ENCODE results near the gene TEF.

TEF gene

GRCh38 chr22:41442240-41442792 lies 60.6 kb downstream of the TEF start:
- no peaks in the 10 kb centered on the region for H3K9me3 ChIP-seq (ENCODE audit: insufficient read depth, low read depth, low read length)
- H3K9me2 ChIP-seq (replicated peaks; ENCODE audit: low read depth, low read length) = no peaks in the 10 kb centered on the region
- H3K36me3 ChIP-seq (ENCODE audit: insufficient read depth, low read length) = peaks cover 2% of the 10 kb centered on the region; the same call in 1 of the 2 replicates
- TF ChIP-seq CTCF (conservative IDR thresholded peaks at IDR 0.05; ENCODE audit: low read length) = no peak
- no peak for TF ChIP-seq EZH2phosphoT487 (IDR thresholded peaks at IDR 0.05; ENCODE audit: borderline replicate concordance)
- H2AFZ ChIP-seq (ENCODE audit: low read length) = no peak overlapping the region
- no peak overlapping the region for H3K4me3 ChIP-seq (ENCODE audit: low read length, poor library complexity, severe bottlenecking)
- H3K4me2 ChIP-seq (ENCODE audit: low read depth, low read length, poor library complexity, severe bottlenecking) = peak overlapping the region; percentile 34
- peaks cover 14% of the 10 kb centered on the region for H3K4me1 ChIP-seq (ENCODE audit: insufficient read depth, low read length, poor library complexity, severe bottlenecking)
- H3K79me2 ChIP-seq (ENCODE audit: insufficient read depth, low read length) = peaks cover 82% of the 10 kb centered on the region
- peaks cover 31% of the 10 kb centered on the region for H4K20me1 ChIP-seq (ENCODE audit: insufficient read depth, low read length, poor library complexity, severe bottlenecking)
- H3K27me3 ChIP-seq (ENCODE audit: insufficient read depth, low read length, poor library complexity, severe bottlenecking) = no peaks in the 10 kb centered on the region
- H3K9ac ChIP-seq (ENCODE audit: low read depth, low read length, poor library complexity, severe bottlenecking) = no peak overlapping the region
- no peaks in the 10 kb centered on the region for H3F3A ChIP-seq (ENCODE audit: low read depth)

- Histone ChIP-seq H3K36me3 (ENCODE audit: insufficient read depth, low read length) (no peaks in the 10 kb centered on the region), H3K4me3 (ENCODE audit: low read length, poor library complexity, severe bottlenecking) (peak overlapping the region; percentile 95), H3K79me2 (ENCODE audit: insufficient read depth, low read length) (peaks cover 81% of the 10 kb centered on the region), H3K9me3 (ENCODE audit: insufficient read depth, low read depth, low read length) (no peaks in the 10 kb centered on the region), H3K27me3 (ENCODE audit: insufficient read depth, low read length, poor library complexity, severe bottlenecking) (no peaks in the 10 kb centered on the region), H3K9ac (ENCODE audit: low read depth, low read length, poor library complexity, severe bottlenecking) (peak overlapping the region; percentile 97), H3K4me2 (ENCODE audit: low read depth, low read length, poor library complexity, severe bottlenecking) (peak overlapping the region; percentile 92), H3K9me2 (replicated peaks; ENCODE audit: low read depth, low read length) (no peaks in the 10 kb centered on the region), H3K4me1 (ENCODE audit: insufficient read depth, low read length, poor library complexity, severe bottlenecking) (peaks cover 19% of the 10 kb centered on the region), H3F3A (ENCODE audit: low read depth) (no peaks in the 10 kb centered on the region), H4K20me1 (ENCODE audit: insufficient read depth, low read length, poor library complexity, severe bottlenecking) (peaks cover 25% of the 10 kb centered on the region), H2AFZ (ENCODE audit: low read length) (peak overlapping the region; percentile 78)
- TF ChIP-seq EZH2phosphoT487 (IDR thresholded peaks at IDR 0.05; ENCODE audit: borderline replicate concordance) = no peak
- no peak for TF ChIP-seq CTCF (conservative IDR thresholded peaks at IDR 0.05; ENCODE audit: low read length)
Measured at GRCh38 chr22:41444360-41445128, 62.8 kb downstream of the TEF start.

GRCh38 chr22:41445129-41446056 lies 63.7 kb downstream of the TEF start:
- Histone ChIP-seq H2AFZ (ENCODE audit: low read length) (peak overlapping the region; percentile 78; the same call in 1 of the 2 replicates), H3F3A (ENCODE audit: low read depth) (no peaks in the 10 kb centered on the region), H3K4me1 (ENCODE audit: insufficient read depth, low read length, poor library complexity, severe bottlenecking) (peaks cover 19% of the 10 kb centered on the region), H4K20me1 (ENCODE audit: insufficient read depth, low read length, poor library complexity, severe bottlenecking) (peaks cover 25% of the 10 kb centered on the region), H3K9ac (ENCODE audit: low read depth, low read length, poor library complexity, severe bottlenecking) (peak overlapping the region; percentile 97), H3K4me2 (ENCODE audit: low read depth, low read length, poor library complexity, severe bottlenecking) (peak overlapping the region; percentile 92), H3K79me2 (ENCODE audit: insufficient read depth, low read length) (peaks cover 74% of the 10 kb centered on the region), H3K9me2 (replicated peaks; ENCODE audit: low read depth, low read length) (no peaks in the 10 kb centered on the region), H3K27me3 (ENCODE audit: insufficient read depth, low read length, poor library complexity, severe bottlenecking) (no peaks in the 10 kb centered on the region), H3K4me3 (ENCODE audit: low read length, poor library complexity, severe bottlenecking) (peak overlapping the region; percentile 95), H3K36me3 (ENCODE audit: insufficient read depth, low read length) (no peaks in the 10 kb centered on the region), H3K9me3 (ENCODE audit: insufficient read depth, low read depth, low read length) (no peaks in the 10 kb centered on the region)
- TF ChIP-seq EZH2phosphoT487 (IDR thresholded peaks at IDR 0.05; ENCODE audit: borderline replicate concordance) (no peak), CTCF (conservative IDR thresholded peaks at IDR 0.05; ENCODE audit: low read length) (no peak)

Data from Loucy (cell line).